Vagina (tissue), 2 donors: ENCODE results near the gene SLC25A26. TPM values are rescaled to one million over a fixed set of nuclear protein-coding genes. Genes with fewer than 3 reads are reported as not detected.

Experiments used
- DNase-seq, 2 donors: peaks; one replicate each; pipeline ENCODE4 v3.0.0-alpha.2; 2017; ENCODE audit errors: extremely low spot score in 2 of 2
- H3K27ac ChIP-seq: fragments of 200-600 bp; sonication (generic); one replicate; pipeline ENCODE4 v1.5.1; 2019
- H3K27me3 ChIP-seq: fragments of 200-600 bp; sonication (generic); one replicate; pipeline ENCODE4 v1.5.1; 2019
- H3K36me3 ChIP-seq, 2 donors: fragments of 200-600 bp; sonication (generic); one replicate each; pipeline ENCODE4 v1.5.1; 2017 to 2019
- H3K4me1 ChIP-seq: fragments of 200-600 bp; sonication (generic); one replicate; pipeline ENCODE4 v1.5.1; 2019
- H3K4me3 ChIP-seq, 2 donors: fragments of 200-600 bp; sonication (generic); 1 replicate in 1 of 2; 2 replicates in 1 of 2; pipeline ENCODE4 v1.5.1; 2016 to 2019
- H3K9me3 ChIP-seq: fragments of 200-600 bp; sonication (generic); one replicate; pipeline ENCODE4 v1.5.1; 2019
- POLR2A ChIP-seq, 2 donors: fragments of 450-650 bp; IDR thresholded peaks; one replicate each; pipeline ENCODE4 v1.6.1; 2017; ENCODE audit warnings: antibody characterized with exemption in 2 of 2, mild to moderate bottlenecking in 2 of 2, moderate library complexity in 2 of 2
- POLR2AphosphoS5 ChIP-seq, 2 donors: sonication (generic); formaldehyde crosslinking; IDR thresholded peaks; one replicate each; pipeline ENCODE4 v1.9.0; 2017; ENCODE audit warnings: antibody characterized with exemption in 2 of 2, mild to moderate bottlenecking in 2 of 2, low read depth in 1 of 2; ENCODE audit not compliant: insufficient read depth in 1 of 2
- intact Hi-C: fragments of 100-400 bp; cut with DNase I; formaldehyde crosslinking; loops from one replicate; pipeline ENCODE4 v1.15.1; 2023
- total RNA-seq: library from RNA; depleted of rRNA; stranded (reverse); fragments of >200 nt; gene quantifications from one replicate; pipeline ENCODE4 v1.2.3, GENCODE V29; 2016
- TF ChIP-seq, protein P1 (sequence below), 3 experiments: fragments of 450-650 bp in 2 of 3; fragments of 200-600 bp in 1 of 3; sonication (generic) in 1 of 3; IDR thresholded peaks; one replicate each; pipeline ENCODE4 v1.5.1; 2017 to 2019; ENCODE audit warnings: antibody characterized with exemption in 3 of 3, mild to moderate bottlenecking in 2 of 3, moderate library complexity in 2 of 3

The SLC25A26 gene
- total RNA-seq, 1 donor from 2014 or later: 21.6 TPM

DNA sequence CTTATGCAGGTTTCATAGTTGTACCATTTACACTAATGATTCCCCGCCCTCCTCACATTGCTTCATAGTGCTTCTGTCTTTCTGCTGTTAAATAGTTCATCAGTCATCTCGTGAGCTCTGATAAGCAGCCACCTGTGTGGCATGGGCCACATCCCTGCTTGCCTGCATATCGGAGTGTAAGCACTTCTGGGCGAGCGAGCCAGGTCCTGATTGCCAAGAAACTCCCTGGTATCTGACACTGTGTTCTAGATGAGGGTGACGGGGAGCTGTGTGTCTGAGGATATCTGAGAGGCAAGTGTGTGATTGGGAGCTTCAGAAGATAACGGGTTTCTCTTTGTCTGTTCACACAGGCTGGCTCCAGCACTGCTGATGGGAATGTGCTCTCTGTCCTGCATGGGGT, 149.4 kb downstream of the SLC25A26 start:
- Histone ChIP-seq H3K27ac (no peak overlapping the region), H3K4me1 (no peaks in the 10 kb centered on the region), H3K9me3 (no peaks in the 10 kb centered on the region), H3K27me3 (no peaks in the 10 kb centered on the region), H3K4me3 (no peak overlapping the region), H3K36me3 (no peaks in the 10 kb centered on the region)
- intact Hi-C loops: no loop called here
- DNase-seq: no peak
- no peak for TF ChIP-seq POLR2AphosphoS5 (IDR thresholded peaks at IDR 0.05; ENCODE audit: insufficient read depth in 1 of 2, low read depth in 1 of 2)
- TF ChIP-seq, protein P1, sequence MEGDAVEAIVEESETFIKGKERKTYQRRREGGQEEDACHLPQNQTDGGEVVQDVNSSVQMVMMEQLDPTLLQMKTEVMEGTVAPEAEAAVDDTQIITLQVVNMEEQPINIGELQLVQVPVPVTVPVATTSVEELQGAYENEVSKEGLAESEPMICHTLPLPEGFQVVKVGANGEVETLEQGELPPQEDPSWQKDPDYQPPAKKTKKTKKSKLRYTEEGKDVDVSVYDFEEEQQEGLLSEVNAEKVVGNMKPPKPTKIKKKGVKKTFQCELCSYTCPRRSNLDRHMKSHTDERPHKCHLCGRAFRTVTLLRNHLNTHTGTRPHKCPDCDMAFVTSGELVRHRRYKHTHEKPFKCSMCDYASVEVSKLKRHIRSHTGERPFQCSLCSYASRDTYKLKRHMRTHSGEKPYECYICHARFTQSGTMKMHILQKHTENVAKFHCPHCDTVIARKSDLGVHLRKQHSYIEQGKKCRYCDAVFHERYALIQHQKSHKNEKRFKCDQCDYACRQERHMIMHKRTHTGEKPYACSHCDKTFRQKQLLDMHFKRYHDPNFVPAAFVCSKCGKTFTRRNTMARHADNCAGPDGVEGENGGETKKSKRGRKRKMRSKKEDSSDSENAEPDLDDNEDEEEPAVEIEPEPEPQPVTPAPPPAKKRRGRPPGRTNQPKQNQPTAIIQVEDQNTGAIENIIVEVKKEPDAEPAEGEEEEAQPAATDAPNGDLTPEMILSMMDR (IDR thresholded peaks at IDR 0.05): no peak
- no peak for TF ChIP-seq POLR2A (IDR thresholded peaks at IDR 0.05)

DNA sequence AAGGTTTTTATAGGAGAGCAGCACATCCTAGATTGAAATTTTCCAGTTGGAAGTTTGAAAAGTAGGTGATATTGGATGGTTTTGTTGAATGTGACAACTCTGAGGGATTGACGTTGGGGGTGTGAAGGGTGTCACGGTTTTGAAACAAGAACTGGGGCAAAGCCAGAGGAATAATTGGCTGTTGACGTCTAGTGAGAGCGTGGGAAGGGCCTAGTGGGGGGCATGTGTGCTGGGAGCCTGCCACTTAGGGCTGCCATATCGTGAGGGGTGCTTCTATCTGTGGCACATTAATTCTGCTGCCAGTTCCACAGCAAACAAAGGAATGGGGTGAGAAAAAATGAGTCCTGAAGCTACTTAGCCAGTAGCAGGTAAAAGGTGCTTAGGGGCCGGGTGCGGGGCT, 150.6 kb downstream of the SLC25A26 start:
- Histone ChIP-seq H3K27ac (no peak overlapping the region), H3K9me3 (no peaks in the 10 kb centered on the region), H3K27me3 (no peaks in the 10 kb centered on the region), H3K4me3 (no peak overlapping the region), H3K36me3 (no peaks in the 10 kb centered on the region), H3K4me1 (no peaks in the 10 kb centered on the region)
- no peak for DNase-seq
- no peak for TF ChIP-seq POLR2AphosphoS5 (IDR thresholded peaks at IDR 0.05; ENCODE audit: insufficient read depth in 1 of 2, low read depth in 1 of 2)
- TF ChIP-seq POLR2A (IDR thresholded peaks at IDR 0.05): no peak
- TF ChIP-seq, protein P1 (IDR thresholded peaks at IDR 0.05): no peak
- intact Hi-C loops: no loop called here

DNA sequence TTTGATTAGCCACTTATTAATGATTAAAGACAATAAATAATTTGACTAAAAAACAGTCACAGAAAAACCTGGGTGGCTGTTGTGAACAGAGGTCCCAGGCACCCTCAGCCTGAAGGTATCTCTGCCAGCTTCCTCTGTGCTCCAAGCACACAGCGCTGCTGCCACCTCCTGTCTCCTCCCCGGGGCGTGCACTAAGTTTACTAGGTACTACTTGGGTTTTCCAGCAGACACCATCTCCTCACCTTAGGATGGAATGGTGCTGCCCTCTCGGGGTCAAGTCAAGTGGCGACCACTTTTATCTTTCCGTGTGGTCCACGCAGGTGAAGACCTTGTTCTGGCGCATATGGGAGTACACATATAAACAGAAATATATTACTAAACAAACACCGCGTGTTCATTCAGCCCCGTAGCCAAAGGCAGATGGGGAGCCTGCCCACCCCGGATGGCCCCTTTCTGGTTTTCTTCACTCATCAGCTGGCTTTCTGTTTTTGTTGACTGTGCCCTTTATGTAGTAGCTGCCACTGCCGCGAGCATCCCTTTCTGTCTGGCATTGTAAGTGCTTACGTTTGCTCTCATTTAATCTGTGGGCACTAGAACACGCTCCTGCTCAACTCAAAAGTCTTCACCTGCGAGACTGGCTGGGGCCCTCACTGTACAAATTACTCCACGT, 152.0 kb downstream of the SLC25A26 start:
- no peak overlapping the region for H3K27ac ChIP-seq
- no peaks in the 10 kb centered on the region for H3K4me1 ChIP-seq
- TF ChIP-seq POLR2A (IDR thresholded peaks at IDR 0.05) (no peak), POLR2AphosphoS5 (IDR thresholded peaks at IDR 0.05; ENCODE audit: insufficient read depth in 1 of 2, low read depth in 1 of 2) (no peak)
- TF ChIP-seq, protein P1 (IDR thresholded peaks at IDR 0.05): no peak
- H3K36me3 ChIP-seq: peaks cover 0 to 8% of the 10 kb centered on the region in 2 donors
- no peaks in the 10 kb centered on the region for H3K9me3 ChIP-seq
- H3K4me3 ChIP-seq: no peak overlapping the region
- no peaks in the 10 kb centered on the region for H3K27me3 ChIP-seq
- no peak for DNase-seq
- intact Hi-C loops: no loop called here

GRCh38 chr3:66376568-66376967, 155.8 kb downstream of the SLC25A26 start:
- Histone ChIP-seq H3K4me1 (no peaks in the 10 kb centered on the region), H3K27me3 (no peaks in the 10 kb centered on the region), H3K4me3 (no peak overlapping the region), H3K36me3 (peaks cover 0 to 41% of the 10 kb centered on the region in 2 donors), H3K9me3 (no peaks in the 10 kb centered on the region), H3K27ac (no peak overlapping the region)
- intact Hi-C loops: no loop called here
- TF ChIP-seq, protein P1 (IDR thresholded peaks at IDR 0.05): no peak
- no peak for TF ChIP-seq POLR2A (IDR thresholded peaks at IDR 0.05)
- TF ChIP-seq POLR2AphosphoS5 (IDR thresholded peaks at IDR 0.05; ENCODE audit: insufficient read depth in 1 of 2, low read depth in 1 of 2): no peak
- DNase-seq: no peak

DNA sequence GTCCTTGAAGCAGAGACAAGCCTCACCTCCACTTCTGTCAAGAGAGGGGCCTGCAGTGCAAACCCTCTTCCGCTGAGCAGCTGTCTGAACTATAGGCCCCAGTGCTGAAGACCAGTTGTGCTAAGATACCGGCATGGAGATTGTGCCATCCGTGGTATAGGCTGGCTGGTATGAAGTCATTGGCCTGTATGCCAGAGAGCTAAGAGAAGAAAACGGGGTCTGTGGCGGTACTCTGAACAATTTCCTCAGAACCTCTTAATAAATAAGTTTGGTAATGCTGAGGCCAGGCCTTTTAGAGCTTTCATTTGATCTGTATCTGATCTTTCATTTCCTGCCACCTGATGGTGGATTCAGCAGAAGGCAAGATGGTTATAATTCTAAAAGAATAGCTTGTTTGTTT, 157.0 kb downstream of the SLC25A26 start:
- no peak overlapping the region for H3K4me3 ChIP-seq
- H3K27ac ChIP-seq: no peak overlapping the region

More for the DNA sequence above, 157.0 kb downstream of the SLC25A26 start:
- TF ChIP-seq, protein P1 (IDR thresholded peaks at IDR 0.05): no peak
- TF ChIP-seq POLR2AphosphoS5 (IDR thresholded peaks at IDR 0.05; ENCODE audit: insufficient read depth in 1 of 2, low read depth in 1 of 2) (no peak), POLR2A (IDR thresholded peaks at IDR 0.05) (no peak)
- intact Hi-C loops: no loop called here
- Histone ChIP-seq H3K27me3 (no peaks in the 10 kb centered on the region), H3K36me3 (peaks cover 0 to 54% of the 10 kb centered on the region in 2 donors), H3K9me3 (no peaks in the 10 kb centered on the region), H3K4me1 (no peaks in the 10 kb centered on the region)
- DNase-seq: no peak
